BE2C (cell line): ENCODE measurements around the gene FRRS1.

Experiments used
- DNase-seq: peaks from one replicate; pipeline ENCODE4 v3.0.0-alpha.2; 2020
- H3K27me3 ChIP-seq: fragments of 250-450 bp; sonication (Bioruptor Pico); 2 replicates; pipeline ENCODE4 v1.5.1; 2020; ENCODE audit warnings: mild to moderate bottlenecking
- H3K36me3 ChIP-seq: fragments of 250-450 bp; sonication (Bioruptor Pico); 2 replicates; pipeline ENCODE4 v1.5.1; 2020; ENCODE audit warnings: mild to moderate bottlenecking
- H3K4me1 ChIP-seq: fragments of 250-450 bp; sonication (Bioruptor Pico); 2 replicates; pipeline ENCODE4 v1.5.1; 2020
- H3K4me3 ChIP-seq: 2 replicates; pipeline ENCODE4 v1.5.1; 2011; ENCODE audit warnings: low read depth, low read length
- H3K9me3 ChIP-seq: fragments of 250-450 bp; sonication (Bioruptor Pico); 2 replicates; pipeline ENCODE4 v1.5.1; 2020
- CTCF ChIP-seq: IDR thresholded peaks from 2 replicates; pipeline ENCODE4 v1.5.1; 2012; ENCODE audit warnings: mild to moderate bottlenecking, low read depth, low read length

Gene FRRS1

GRCh38 chr1:99672530-99673213, 93.8 kb downstream of the FRRS1 start:
- Histone ChIP-seq H3K36me3 (peaks cover 5% of the 10 kb centered on the region; the same call in 1 of the 2 replicates), H3K4me3 (no peak overlapping the region), H3K4me1 (no peaks in the 10 kb centered on the region; the same call in 1 of the 2 replicates), H3K27me3 (no peaks in the 10 kb centered on the region), H3K9me3 (no peaks in the 10 kb centered on the region)
- no peak for DNase-seq
- TF ChIP-seq CTCF, result no peak

- no peak for DNase-seq
- TF ChIP-seq CTCF, result no peak
- H3K4me3 ChIP-seq, result no peak overlapping the region
- H3K27me3 ChIP-seq, result no peaks in the 10 kb centered on the region
- H3K36me3 ChIP-seq, result peaks cover 5% of the 10 kb centered on the region; the same call in 1 of the 2 replicates
- H3K9me3 ChIP-seq, result no peaks in the 10 kb centered on the region
- H3K4me1 ChIP-seq, result no peaks in the 10 kb centered on the region; the same call in 1 of the 2 replicates
Measured at GRCh38 chr1:99672038-99672437, 94.4 kb downstream of the FRRS1 start.

- no peak for DNase-seq
- H3K27me3 ChIP-seq, result no peaks in the 10 kb centered on the region
- no peak overlapping the region for H3K4me3 ChIP-seq
- no peaks in the 10 kb centered on the region for H3K9me3 ChIP-seq
- no peaks in the 10 kb centered on the region; the same call in 1 of the 2 replicates for H3K4me1 ChIP-seq
- TF ChIP-seq CTCF, result no peak
- H3K36me3 ChIP-seq, result peaks cover 5% of the 10 kb centered on the region; the same call in 1 of the 2 replicates
Measured at GRCh38 chr1:99670583-99670982, 95.9 kb downstream of the FRRS1 start.

- no peak for TF ChIP-seq CTCF
- H3K4me1 ChIP-seq, result no peaks in the 10 kb centered on the region; the same call in 1 of the 2 replicates
- DNase-seq, result no peak
- H3K9me3 ChIP-seq, result no peaks in the 10 kb centered on the region
- H3K27me3 ChIP-seq, result no peaks in the 10 kb centered on the region
- no peak overlapping the region for H3K4me3 ChIP-seq
- peaks cover 5% of the 10 kb centered on the region; the same call in 1 of the 2 replicates for H3K36me3 ChIP-seq
Measured at GRCh38 chr1:99669821-99670220, 96.6 kb downstream of the FRRS1 start.

GRCh38 chr1:99669376-99669775, 97.1 kb downstream of the FRRS1 start:
- Histone ChIP-seq H3K4me3 (no peak overlapping the region), H3K4me1 (no peaks in the 10 kb centered on the region; the same call in 1 of the 2 replicates), H3K9me3 (no peaks in the 10 kb centered on the region), H3K36me3 (peaks cover 5% of the 10 kb centered on the region; the same call in 1 of the 2 replicates), H3K27me3 (no peaks in the 10 kb centered on the region)
- no peak for TF ChIP-seq CTCF
- DNase-seq, result no peak

- Histone ChIP-seq H3K4me1 (peaks cover 3% of the 10 kb centered on the region; the same call in 1 of the 2 replicates), H3K4me3 (no peak overlapping the region), H3K27me3 (no peaks in the 10 kb centered on the region), H3K9me3 (no peaks in the 10 kb centered on the region), H3K36me3 (peaks cover 3% of the 10 kb centered on the region; the same call in 1 of the 2 replicates)
- no peak for TF ChIP-seq CTCF
- no peak for DNase-seq
Measured at GRCh38 chr1:99665212-99665611, 101.2 kb downstream of the FRRS1 start.
